H1 (cell line): ENCODE data around the gene NBPF4. TPM values are rescaled to one million over a fixed set of nuclear protein-coding genes. Genes with fewer than 3 reads are reported as not detected.

Experiments used
- CTCF ChIA-PET: fragments of 300-600 bp; sonication (Branson Sonifier 250); formaldehyde crosslinking; loops from one replicate; lab custom pipeline; 2021; ENCODE audit not compliant: partially characterized antibody; lab: Charles Lee
- POLR2A ChIA-PET: fragments of 300-600 bp; sonication (Branson Sonifier 250); formaldehyde crosslinking; loops from one replicate; lab custom pipeline; 2021; ENCODE audit warnings: inconsistent platforms; ENCODE audit not compliant: partially characterized antibody; lab: Charles Lee
- DNase-seq, 2 experiments: peaks; one replicate each; pipeline versions ENCODE4 v3.0.0 to v3.0.0-alpha.2; 2010 to 2022; ENCODE audit warnings: low spot score in 2 of 2, low read depth in 1 of 2, mixed read lengths in 1 of 2
- FAIRE-seq: peaks from 2 replicates; lab custom pipeline; 2011; peaks lifted over from hg19 to GRCh38; lab: Jason Lieb, UNC
- H2AFZ ChIP-seq: 2 replicates; pipeline ENCODE4 v1.8.1; 2012; ENCODE audit warnings: low read length, inconsistent platforms
- H2AK5ac ChIP-seq: 2 replicates; pipeline ENCODE4 v1.6.1; 2013; ENCODE audit warnings: low read depth, low read length
- H2BK120ac ChIP-seq: replicated peaks from 2 replicates; pipeline ENCODE3; 2013; ENCODE audit warnings: low read depth, low read length, inconsistent platforms
- H2BK12ac ChIP-seq: 2 replicates; pipeline ENCODE4 v1.6.1; 2013; ENCODE audit warnings: low read depth, low read length
- H2BK15ac ChIP-seq: 2 replicates; pipeline ENCODE4 v1.6.1; 2013; ENCODE audit warnings: low read length
- H2BK20ac ChIP-seq: 2 replicates; pipeline ENCODE4 v1.6.1; 2013; ENCODE audit warnings: low read length
- H2BK5ac ChIP-seq: 2 replicates; pipeline ENCODE4 v1.6.1; 2013; ENCODE audit warnings: low read depth, low read length
- H3K14ac ChIP-seq: 2 replicates; pipeline ENCODE4 v1.6.1; 2013; ENCODE audit warnings: inconsistent platforms; ENCODE audit not compliant: insufficient read length
- H3K18ac ChIP-seq: 2 replicates; pipeline ENCODE4 v1.6.1; 2013; ENCODE audit warnings: low read length; ENCODE audit errors: extremely low read depth
- H3K23ac ChIP-seq: 2 replicates; pipeline ENCODE4 v1.6.1; 2013; ENCODE audit warnings: inconsistent platforms; ENCODE audit not compliant: insufficient read length
- H3K23me2 ChIP-seq: 2 replicates; pipeline ENCODE4 v1.6.1; 2013; ENCODE audit warnings: low read depth, low read length
- H3K27ac ChIP-seq: 2 replicates; pipeline ENCODE4 v1.6.1; 2011; ENCODE audit warnings: low read depth, low read length, inconsistent platforms
- H3K27me3 ChIP-seq, 4 experiments: replicated peaks in 1 of 4; 1 replicate in 1 of 4; 2 replicates in 3 of 4; pipeline versions ENCODE4 v1.6.1 to v1.8.1; 2011 to 2013; ENCODE audit warnings: low read length in 3 of 4, mild to moderate bottlenecking in 3 of 4, inconsistent platforms in 2 of 4, mixed read lengths in 2 of 4, moderate library complexity in 1 of 4; ENCODE audit not compliant: control insufficient read depth in 3 of 4, insufficient read depth in 3 of 4; ENCODE audit errors: extremely low read depth in 1 of 4
- H3K36me3 ChIP-seq, 4 experiments: 2 replicates each; pipeline versions ENCODE4 v1.6.1 to v1.8.1; 2011 to 2013; ENCODE audit warnings: mild to moderate bottlenecking in 4 of 4, low read length in 3 of 4, moderate library complexity in 2 of 4, control low read depth in 1 of 4, inconsistent platforms in 1 of 4; ENCODE audit not compliant: insufficient read depth in 4 of 4, control insufficient read depth in 2 of 4
- H3K4ac ChIP-seq: replicated peaks from 2 replicates; pipeline ENCODE3; 2013; ENCODE audit warnings: low read length, low read depth, mixed read lengths, inconsistent platforms; ENCODE audit not compliant: insufficient read length
- H3K4me1 ChIP-seq, 4 experiments: replicated peaks in 1 of 4; 1 replicate in 1 of 4; 2 replicates in 3 of 4; pipeline versions ENCODE4 v1.6.1 to v1.8.1; 2011 to 2013; ENCODE audit warnings: low read length in 3 of 4, inconsistent platforms in 2 of 4, mixed read lengths in 1 of 4; ENCODE audit not compliant: insufficient read depth in 4 of 4, control insufficient read depth in 3 of 4
- H3K4me2 ChIP-seq, 2 experiments: 2 replicates each; pipeline versions ENCODE4 v1.6.1 to v1.8.1; 2011 to 2013; ENCODE audit warnings: low read depth in 2 of 2, low read length in 2 of 2, control low read depth in 1 of 2, inconsistent platforms in 1 of 2, mild to moderate bottlenecking in 1 of 2; ENCODE audit not compliant: insufficient read depth in 1 of 2
- H3K4me3 ChIP-seq, 4 experiments: fragments of 200-600, 300-600 bp in 1 of 4; sonication (generic), shearing (Covaris generic), sonication (Bioruptor Twin) in 1 of 4; 2 replicates each; pipeline versions ENCODE4 v1.5.1 to v1.8.1; 2011 to 2016; ENCODE audit warnings: low read length in 4 of 4, low read depth in 3 of 4, control low read depth in 2 of 4, inconsistent platforms in 2 of 4, mild to moderate bottlenecking in 2 of 4, mixed read lengths in 1 of 4, moderate library complexity in 1 of 4; ENCODE audit not compliant: insufficient read depth in 2 of 4; ENCODE audit errors: extremely low read depth in 1 of 4
- H3K56ac ChIP-seq: replicated peaks from 2 replicates; pipeline ENCODE3; 2013; ENCODE audit warnings: low read depth, mild to moderate bottlenecking, mixed read lengths, low read length, inconsistent platforms; ENCODE audit not compliant: insufficient read length
- H3K79me1 ChIP-seq: 2 replicates; pipeline ENCODE4 v1.6.1; 2013; ENCODE audit warnings: low read depth, low read length, control low read depth
- H3K79me2 ChIP-seq, 2 experiments: 2 replicates each; pipeline versions ENCODE4 v1.6.1 to v1.8.1; 2012 to 2013; ENCODE audit warnings: low read length in 2 of 2, mild to moderate bottlenecking in 2 of 2, inconsistent platforms in 1 of 2; ENCODE audit not compliant: insufficient read depth in 2 of 2, control insufficient read depth in 1 of 2
- H3K9ac ChIP-seq, 4 experiments: replicated peaks in 1 of 4; 1 replicate in 1 of 4; 2 replicates in 3 of 4; pipeline versions ENCODE4 v1.6.1 to v1.8.1; 2011 to 2013; ENCODE audit warnings: low read depth in 3 of 4, low read length in 3 of 4, control low read depth in 2 of 4, mild to moderate bottlenecking in 2 of 4, moderate library complexity in 2 of 4, inconsistent platforms in 1 of 4; ENCODE audit errors: extremely low read depth in 1 of 4
- H3K9me3 ChIP-seq, 2 experiments: 2 replicates each; pipeline versions ENCODE4 v1.6.1 to v1.8.1; 2012 to 2013; ENCODE audit warnings: mild to moderate bottlenecking in 2 of 2, moderate library complexity in 2 of 2, control low read depth in 1 of 2, inconsistent platforms in 1 of 2, low read depth in 1 of 2, low read length in 1 of 2, mixed read lengths in 1 of 2; ENCODE audit not compliant: insufficient read depth in 2 of 2
- H4K20me1 ChIP-seq, 2 experiments: replicated peaks in 1 of 2; 2 replicates each; pipeline versions ENCODE3 to v1.8.1; 2011 to 2013; ENCODE audit warnings: inconsistent platforms in 2 of 2, low read length in 2 of 2, mild to moderate bottlenecking in 1 of 2; ENCODE audit not compliant: insufficient read depth in 2 of 2, control insufficient read depth in 1 of 2
- H4K5ac ChIP-seq: 2 replicates; pipeline ENCODE4 v1.6.1; 2013; ENCODE audit warnings: low read length, low read depth, mixed read lengths, inconsistent platforms; ENCODE audit not compliant: insufficient read length
- H4K8ac ChIP-seq: 2 replicates; pipeline ENCODE4 v1.8.0; 2013; ENCODE audit warnings: mild to moderate bottlenecking, moderate library complexity, low read length, inconsistent platforms; ENCODE audit not compliant: insufficient read depth; ENCODE audit errors: extremely low read depth
- H4K91ac ChIP-seq: replicated peaks from 2 replicates; pipeline ENCODE3; 2013; ENCODE audit warnings: low read length, mixed read lengths, inconsistent platforms; ENCODE audit not compliant: insufficient read length
- SIRT6 ChIP-seq: IDR thresholded peaks from one replicate; pipeline ENCODE4 v1.7.1; 2012; ENCODE audit warnings: low read length, inconsistent platforms
- SIX5 ChIP-seq: IDR thresholded peaks from 2 replicates; pipeline ENCODE4 v1.6.1; 2011; ENCODE audit warnings: mild to moderate bottlenecking, low read depth, low read length
- WGBS, 2 experiments: shearing (Covaris generic) in 1 of 2; methylation state at CpG; one replicate each; pipeline versions ENCODE4 v1.1.6 to v1.1.7; 2013 to 2015; ENCODE audit warnings: low lambda C conversion rate in 2 of 2, mixed read lengths in 2 of 2, inconsistent platforms in 1 of 2, low coverage in 1 of 2, missing lambda C conversion rate in 1 of 2; ENCODE audit not compliant: insufficient replicate concordance in 2 of 2, insufficient coverage in 1 of 2, insufficient read length in 1 of 2; ENCODE audit errors: extremely low coverage in 1 of 2, missing lambda C conversion rate in 1 of 2; 5-methylcytosine and 5-hydroxymethylcytosine counted together
- polyA plus RNA-seq, 7 experiments: library from polyadenylated mRNA; depleted of rRNA in 3 of 7; stranded (reverse) in 5 of 7; unstranded in 2 of 7; fragments of >200 nt in 5 of 7; fragments of 200-250 nt in 2 of 7; gene quantifications; 1 replicate in 5 of 7; 2 replicates in 1 of 7; 4 replicates in 1 of 7; pipeline versions ENCODE4 v1.2.1 to v1.2.3, GENCODE V29; 2011 to 2013; ENCODE audit warnings: missing spikeins in 2 of 7, mixed read lengths in 2 of 7
- total RNA-seq: library from RNA; stranded (reverse); fragmentation: NEBNext Ultra II Directional; extraction: Animal tissue kit (Norgen Biotek cat#: 25700); gene quantifications from 2 replicates; pipeline ENCODE4 v1.2.1, GENCODE V29; 2021
- TF ChIP-seq, protein P1 (sequence below), 3 experiments: IDR thresholded peaks; 1 replicate in 2 of 3; 2 replicates in 1 of 3; pipeline versions ENCODE4 v1.5.1 to v1.6.1; 2011; ENCODE audit warnings: low read length in 3 of 3, mild to moderate bottlenecking in 3 of 3, inconsistent platforms in 2 of 3, low read depth in 1 of 3, moderate library complexity in 1 of 3; ENCODE audit not compliant: insufficient read depth in 1 of 3; ENCODE audit errors: control extremely low read depth in 1 of 3

Gene NBPF4
- total and polyA plus RNA-seq, 2 of the 8 experiments (the other 6 are each of a cell fraction or from before 2014, with no cell fraction given), result not detected

DNA sequence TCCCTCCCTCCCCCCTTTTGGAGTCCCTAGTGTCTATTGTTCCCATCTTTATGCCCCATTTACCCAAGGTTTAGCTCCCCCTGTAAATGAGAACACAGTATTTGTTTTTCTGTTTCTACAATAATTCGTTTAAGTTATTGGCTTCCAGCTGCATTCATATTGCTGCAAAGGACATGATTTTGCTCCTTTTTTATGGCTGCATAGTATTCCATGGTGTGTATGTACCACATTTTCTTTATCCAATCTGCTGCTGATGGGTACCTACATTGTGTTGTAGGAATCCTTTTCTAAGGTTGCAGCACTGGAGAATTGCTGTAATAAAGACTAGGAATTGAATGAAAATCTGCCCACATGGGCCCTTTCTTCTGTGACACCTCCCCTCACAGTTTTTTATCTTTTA, 50.5 kb downstream of the NBPF4 start:
- Histone ChIP-seq H2BK5ac (no peak overlapping the region), H2AFZ (no peak overlapping the region), H3K14ac (no peak overlapping the region), H3K27ac (no peak overlapping the region), H3K79me2 (peaks cover 0 to 84% of the 10 kb centered on the region in 2 experiments; a peak in 3 of 4 replicates), H4K8ac (no peak overlapping the region), H2BK12ac (no peak overlapping the region), H3K23me2 (no peaks in the 10 kb centered on the region; the same call in 1 of the 2 replicates), H3K36me3 (peaks cover 0 to 10% (median 4%) of the 10 kb centered on the region in 4 experiments; a peak in 4 of 8 replicates), H3K79me1 (peaks cover 11% of the 10 kb centered on the region), H3K4me3 (no peak overlapping the region), H3K56ac (no peak overlapping the region), H2AK5ac (no peak overlapping the region), H3K18ac (no peak overlapping the region), H3K4me1 (peaks cover 0 to 6% (median under 1%) of the 10 kb centered on the region in 4 experiments; a peak in 1 of 7 replicates), H2BK20ac (no peak overlapping the region), H3K9me3 (no peaks in the 10 kb centered on the region), H4K20me1 (peaks cover 0 to 3% of the 10 kb centered on the region in 2 experiments), H3K9ac (no peak overlapping the region), H4K91ac (no peak overlapping the region), H3K27me3 (no peaks in the 10 kb centered on the region), H4K5ac (no peak overlapping the region), H3K23ac (no peak overlapping the region), H2BK15ac (no peak overlapping the region), H3K4ac (no peak overlapping the region)
- ChIA-PET POLR2A (interaction anchor here (2.3 kb wide), 1 partner anchor 12 kb away, joined by 7 read pairs; no protein-coding TSS in a partner anchor), CTCF (interaction anchor here (0.6 to 1.6 kb wide), 3 partner anchors 13 to 451 kb away, joined by 3 read pairs; no protein-coding TSS in a partner anchor)
- DNase-seq (no peak), FAIRE-seq (no peak)
- whole genome bisulfite sequencing, 2 experiments, result 93% methylated on average over 1 of the region's 1 CpG; no CpG with 5 or more reads in 1 of the 2 experiments
- TF ChIP-seq SIRT6, result no peak
- TF ChIP-seq SIX5, result no peak
- TF ChIP-seq, protein P1, sequence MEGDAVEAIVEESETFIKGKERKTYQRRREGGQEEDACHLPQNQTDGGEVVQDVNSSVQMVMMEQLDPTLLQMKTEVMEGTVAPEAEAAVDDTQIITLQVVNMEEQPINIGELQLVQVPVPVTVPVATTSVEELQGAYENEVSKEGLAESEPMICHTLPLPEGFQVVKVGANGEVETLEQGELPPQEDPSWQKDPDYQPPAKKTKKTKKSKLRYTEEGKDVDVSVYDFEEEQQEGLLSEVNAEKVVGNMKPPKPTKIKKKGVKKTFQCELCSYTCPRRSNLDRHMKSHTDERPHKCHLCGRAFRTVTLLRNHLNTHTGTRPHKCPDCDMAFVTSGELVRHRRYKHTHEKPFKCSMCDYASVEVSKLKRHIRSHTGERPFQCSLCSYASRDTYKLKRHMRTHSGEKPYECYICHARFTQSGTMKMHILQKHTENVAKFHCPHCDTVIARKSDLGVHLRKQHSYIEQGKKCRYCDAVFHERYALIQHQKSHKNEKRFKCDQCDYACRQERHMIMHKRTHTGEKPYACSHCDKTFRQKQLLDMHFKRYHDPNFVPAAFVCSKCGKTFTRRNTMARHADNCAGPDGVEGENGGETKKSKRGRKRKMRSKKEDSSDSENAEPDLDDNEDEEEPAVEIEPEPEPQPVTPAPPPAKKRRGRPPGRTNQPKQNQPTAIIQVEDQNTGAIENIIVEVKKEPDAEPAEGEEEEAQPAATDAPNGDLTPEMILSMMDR (IDR thresholded peaks at IDR 0.05; ENCODE audit: control extremely low read depth in 1 of 3, insufficient read depth in 1 of 3, low read depth in 1 of 3, low read length in 3 of 3), result no peak
- TF ChIP-seq, all 59 proteins: peak for 0
- no peak overlapping the region for H2BK120ac ChIP-seq
- no peak overlapping the region for H3K4me2 ChIP-seq
